Measurements from ENCODE around the gene RAPSN. TPM values are rescaled to one million over a fixed set of nuclear protein-coding genes. Genes with fewer than 3 reads are reported as not detected.

RAPSN gene
- total and polyA plus RNA-seq, 2 of the 8 experiments (the other 6 are each of a cell fraction or from before 2014, with no cell fraction given) = 0.06 to 0.34 TPM

- no peak overlapping the region for H2AK5ac ChIP-seq (ENCODE audit: low read depth, low read length)
- H2BK20ac ChIP-seq (ENCODE audit: low read length) = no peak overlapping the region
- no peaks in the 10 kb centered on the region for H3K79me1 ChIP-seq (ENCODE audit: low read depth, low read length)
- no peaks in the 10 kb centered on the region for H3K9me3 ChIP-seq (ENCODE audit: insufficient read depth in 2 of 2, low read depth in 1 of 2, low read length in 1 of 2)
- no peak overlapping the region for H3K23ac ChIP-seq (ENCODE audit: insufficient read length)
- no peak overlapping the region for H2BK15ac ChIP-seq (ENCODE audit: low read length)
- H3K56ac ChIP-seq (replicated peaks; ENCODE audit: insufficient read length, low read depth, low read length) = no peak overlapping the region
- no peak overlapping the region for H3K9ac ChIP-seq (replicated peaks in 1 of 4; ENCODE audit: extremely low read depth in 1 of 4, low read depth in 3 of 4, low read length in 3 of 4)
- no peak overlapping the region for H4K5ac ChIP-seq (ENCODE audit: insufficient read length, low read depth, low read length)
- DNase-seq (ENCODE audit: low read depth in 1 of 2, low spot score in 2 of 2) (no peak), FAIRE-seq (no peak)
- H3K14ac ChIP-seq (ENCODE audit: insufficient read length) = no peak overlapping the region
- peaks cover 11% of the 10 kb centered on the region for H3K23me2 ChIP-seq (ENCODE audit: low read depth, low read length)
- H3K4ac ChIP-seq (replicated peaks; ENCODE audit: insufficient read length, low read depth, low read length) = no peak overlapping the region
- POLR2A ChIA-PET (ENCODE audit: partially characterized antibody) = interaction anchor here (0.8 to 12.8 kb wide), 7 partner anchors 7 to 351 kb away, joined by 3 to 140 read pairs (median 4); partner anchors contain the start of genes MTCH2 and PSMC3
- CTCF ChIA-PET (ENCODE audit: partially characterized antibody) = interaction anchor here (0.7 to 6.2 kb wide), 20 partner anchors 15 to 196 kb away, joined by 3 to 59 read pairs (median 3); partner anchors contain the start of genes DDB2 and PSMC3
- peaks cover 0 to 6% of the 10 kb centered on the region in 2 experiments for H4K20me1 ChIP-seq (replicated peaks in 1 of 2; ENCODE audit: control insufficient read depth in 1 of 2, insufficient read depth in 2 of 2, low read length in 2 of 2)
- no peak overlapping the region for H3K4me3 ChIP-seq (ENCODE audit: extremely low read depth in 1 of 4, insufficient read depth in 2 of 4, low read depth in 3 of 4, low read length in 4 of 4)
- no peaks in the 10 kb centered on the region for H3K27me3 ChIP-seq (replicated peaks in 1 of 4; ENCODE audit: control insufficient read depth in 3 of 4, extremely low read depth in 1 of 4, insufficient read depth in 3 of 4, low read length in 3 of 4)
- no peak overlapping the region for H4K91ac ChIP-seq (replicated peaks; ENCODE audit: insufficient read length, low read length)
- H2BK12ac ChIP-seq (ENCODE audit: low read depth, low read length) = no peak overlapping the region
- H2AFZ ChIP-seq (ENCODE audit: low read length) = no peak overlapping the region
- H2BK5ac ChIP-seq (ENCODE audit: low read depth, low read length) = no peak overlapping the region
- no peak overlapping the region for H2BK120ac ChIP-seq (replicated peaks; ENCODE audit: low read depth, low read length)
- H3K79me2 ChIP-seq (ENCODE audit: control insufficient read depth in 1 of 2, insufficient read depth in 2 of 2, low read length in 2 of 2) = no peaks in the 10 kb centered on the region; a peak in 1 of 4 replicates
- H4K8ac ChIP-seq (ENCODE audit: extremely low read depth, insufficient read depth, low read length) = no peak overlapping the region
- no peak overlapping the region for H3K18ac ChIP-seq (ENCODE audit: extremely low read depth, low read length)
- no peak overlapping the region for H3K4me2 ChIP-seq (ENCODE audit: insufficient read depth in 1 of 2, low read depth in 2 of 2, low read length in 2 of 2)
- peaks cover 0 to 2% (median 0%) of the 10 kb centered on the region in 4 experiments; a peak in 2 of 8 replicates for H3K36me3 ChIP-seq (ENCODE audit: control insufficient read depth in 2 of 4, insufficient read depth in 4 of 4, low read length in 3 of 4)
- WGBS, 2 experiments (ENCODE audit: extremely low coverage in 1 of 2, insufficient coverage in 1 of 2, insufficient read length in 1 of 2, insufficient replicate concordance in 2 of 2, low coverage in 1 of 2, low lambda C conversion rate in 2 of 2, missing lambda C conversion rate in 1 of 2) = 90% methylated on average over 12 of the region's 12 CpGs; no CpG with 5 or more reads in 1 of the 2 experiments
- peaks cover 5 to 13% (median 9%) of the 10 kb centered on the region in 4 experiments for H3K4me1 ChIP-seq (replicated peaks in 1 of 4; ENCODE audit: control insufficient read depth in 3 of 4, insufficient read depth in 4 of 4, low read length in 3 of 4)
- H3K27ac ChIP-seq (ENCODE audit: low read depth, low read length) = no peak overlapping the region
- TF ChIP-seq, protein P1, sequence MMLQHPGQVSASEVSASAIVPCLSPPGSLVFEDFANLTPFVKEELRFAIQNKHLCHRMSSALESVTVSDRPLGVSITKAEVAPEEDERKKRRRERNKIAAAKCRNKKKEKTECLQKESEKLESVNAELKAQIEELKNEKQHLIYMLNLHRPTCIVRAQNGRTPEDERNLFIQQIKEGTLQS (IDR thresholded peaks at IDR 0.05; ENCODE audit: insufficient read depth, low read depth, low read length) = no peak
- TF ChIP-seq KDM1A (IDR thresholded peaks at IDR 0.05; ENCODE audit: borderline replicate concordance, low read length) = no peak
- no peak for TF ChIP-seq SAP30 (IDR thresholded peaks at IDR 0.05; ENCODE audit: insufficient read depth, insufficient replicate concordance, low read length)
- TF ChIP-seq POU5F1 (IDR thresholded peaks at IDR 0.05; ENCODE audit: low read depth, low read length) = no peak
- TF ChIP-seq TEAD4 (IDR thresholded peaks at IDR 0.05; ENCODE audit: low read depth, low read length) = no peak
- TF ChIP-seq EP300 (IDR thresholded peaks at IDR 0.05; ENCODE audit: borderline replicate concordance in 1 of 2, low read depth in 2 of 2, low read length in 2 of 2) = no peak
- no peak for TF ChIP-seq NANOG (IDR thresholded peaks at IDR 0.05; ENCODE audit: insufficient read depth, low read depth, low read length, poor library complexity, severe bottlenecking)
- TF ChIP-seq BRCA1 (IDR thresholded peaks at IDR 0.05; ENCODE audit: low read depth, low read length) = no peak
- no peak for TF ChIP-seq CEBPB (IDR thresholded peaks at IDR 0.05; ENCODE audit: low read depth, low read length)
- TF ChIP-seq RBBP5 (IDR thresholded peaks at IDR 0.05; ENCODE audit: borderline replicate concordance, low read depth, low read length) = no peak
- TF ChIP-seq EGR1 (IDR thresholded peaks at IDR 0.05; ENCODE audit: borderline replicate concordance, low read depth, low read length) = no peak
Measured at GRCh38 chr11:47410370-47411264, 38.3 kb downstream of the RAPSN start.
